SK-N-SH (cell line): ENCODE data around the gene EXOG. TPM values are rescaled to one million over a fixed set of nuclear protein-coding genes. Genes with fewer than 3 reads are reported as not detected.
A peak's percentile ranks its signal among the peaks of the same experiment; 100 is the strongest.

Source experiments
- CTCF ChIA-PET: fragments of 300-600, 350-600 bp; formaldehyde crosslinking; extraction: SDS; loops from one replicate; lab custom pipeline; 2021; lab: Yijun Ruan, JAX
- POLR2A ChIA-PET: fragments of 350-600 bp; sonication (Branson Sonifier 250); formaldehyde crosslinking; extraction: SDS; loops from one replicate; lab custom pipeline; 2020; ENCODE audit warnings: antibody characterized with exemption, inconsistent platforms; lab: Yijun Ruan, JAX
- DNase-seq: peaks from one replicate; pipeline ENCODE4 v3.0.0; 2012
- H2AFZ ChIP-seq: fragments of 200-600 bp; sonication (generic); 2 replicates; pipeline ENCODE4 v1.8.1; 2016; ENCODE audit warnings: antibody characterized with exemption, mild to moderate bottlenecking, low read depth
- H3F3A ChIP-seq: fragments of 200-600 bp; sonication (generic); replicated peaks from 2 replicates; pipeline ENCODE3; 2016; ENCODE audit warnings: antibody characterized with exemption, mild to moderate bottlenecking; ENCODE audit not compliant: insufficient read depth
- H3K27ac ChIP-seq, 2 experiments: fragments of 200-500 bp in 1 of 2; fragments of 200-600 bp in 1 of 2; sonication (Bioruptor generic) in 1 of 2; sonication (generic), shearing (Covaris generic) in 1 of 2; 2 replicates each; pipeline versions ENCODE4 v1.5.1 to v1.6.1; 2014 to 2016; ENCODE audit warnings: low read depth in 2 of 2, inconsistent platforms in 1 of 2, low read length in 1 of 2, mild to moderate bottlenecking in 1 of 2, mixed read lengths in 1 of 2
- H3K27me3 ChIP-seq: fragments of 200-600 bp; sonication (generic), shearing (Covaris generic); 2 replicates; pipeline ENCODE4 v1.6.1; 2016; ENCODE audit warnings: mixed run types; ENCODE audit not compliant: insufficient read depth
- H3K36me3 ChIP-seq, 2 experiments: fragments of 200-500 bp in 1 of 2; fragments of 200-600 bp in 1 of 2; sonication (Bioruptor generic) in 1 of 2; sonication (generic) in 1 of 2; replicated peaks in 1 of 2; 2 replicates each; pipeline versions ENCODE3 to v1.5.1; 2014 to 2016; ENCODE audit warnings: low read length in 1 of 2, mild to moderate bottlenecking in 1 of 2; ENCODE audit not compliant: insufficient read depth in 2 of 2, control insufficient read depth in 1 of 2
- H3K4me1 ChIP-seq, 2 experiments: fragments of 200-500 bp in 1 of 2; fragments of 200-600 bp in 1 of 2; sonication (Bioruptor generic) in 1 of 2; sonication (generic), shearing (Covaris generic) in 1 of 2; 2 replicates each; pipeline versions ENCODE4 v1.5.1 to v1.6.1; 2014 to 2016; ENCODE audit warnings: low read depth in 1 of 2, low read length in 1 of 2, mixed run types in 1 of 2; ENCODE audit not compliant: insufficient read depth in 2 of 2, control insufficient read depth in 1 of 2
- H3K4me2 ChIP-seq: fragments of 200-600 bp; sonication (generic), shearing (Covaris generic); 2 replicates; pipeline ENCODE4 v1.6.1; 2017; ENCODE audit warnings: mixed run types
- H3K4me3 ChIP-seq, 2 experiments: fragments of 200-500 bp in 1 of 2; fragments of 200-600 bp in 1 of 2; sonication (Bioruptor generic) in 1 of 2; sonication (generic), shearing (Covaris generic) in 1 of 2; 2 replicates each; pipeline versions ENCODE4 v1.5.1 to v1.8.1; 2014 to 2016; ENCODE audit warnings: low read depth in 2 of 2, inconsistent platforms in 1 of 2, low read length in 1 of 2, mild to moderate bottlenecking in 1 of 2, mixed read lengths in 1 of 2, moderate library complexity in 1 of 2
- H3K79me2 ChIP-seq: fragments of 200-600 bp; sonication (generic); 2 replicates; pipeline ENCODE4 v1.8.1; 2017; ENCODE audit warnings: mild to moderate bottlenecking; ENCODE audit not compliant: insufficient read depth
- H3K9ac ChIP-seq: fragments of 200-600 bp; sonication (generic); 2 replicates; pipeline ENCODE4 v1.6.1; 2017; ENCODE audit warnings: mixed run types
- H3K9me2 ChIP-seq: fragments of 200-600 bp; sonication (generic); 2 replicates; pipeline ENCODE4 v1.6.1; 2017; ENCODE audit warnings: mixed run types
- H3K9me3 ChIP-seq: fragments of 200-600 bp; sonication (generic); 2 replicates; pipeline ENCODE4 v1.6.1; 2017; ENCODE audit warnings: mixed run types, mild to moderate bottlenecking, moderate library complexity
- H4K20me1 ChIP-seq: fragments of 200-600 bp; sonication (generic); 2 replicates; pipeline ENCODE4 v1.6.1; 2017; ENCODE audit warnings: mild to moderate bottlenecking, mixed run types; ENCODE audit not compliant: insufficient read depth
- CHD2 ChIP-seq: fragments of 150-350 bp; IDR thresholded peaks from 2 replicates; pipeline ENCODE4 v1.6.1; 2018; ENCODE audit warnings: low read length; ENCODE audit not compliant: partially characterized antibody
- ELF1 ChIP-seq: IDR thresholded peaks from 2 replicates; pipeline ENCODE4 v1.4.0; 2012
- EZH2phosphoT487 ChIP-seq: fragments of 200-600 bp; sonication (generic); IDR thresholded peaks from 2 replicates; pipeline ENCODE4 v1.6.1; 2017; ENCODE audit warnings: low read depth, mixed run types, mild to moderate bottlenecking, antibody characterized with exemption, moderate library complexity, borderline replicate concordance
- FOSL2 ChIP-seq: IDR thresholded peaks from 2 replicates; pipeline ENCODE4 v1.4.0; 2012; ENCODE audit warnings: low read depth, mild to moderate bottlenecking, moderate library complexity, borderline replicate concordance
- FOXJ3 ChIP-seq: sonication (generic); formaldehyde crosslinking; IDR thresholded peaks from 2 replicates; pipeline ENCODE4 v1.5.1; 2020; ENCODE audit warnings: mild to moderate bottlenecking, missing genetic modification reagents
- FOXM1 ChIP-seq: IDR thresholded peaks from 2 replicates; pipeline ENCODE4 v1.4.0; 2012; ENCODE audit warnings: low read depth, mild to moderate bottlenecking
- GABPA ChIP-seq: IDR thresholded peaks from 2 replicates; pipeline ENCODE4 v1.4.0; 2012; ENCODE audit warnings: low read depth, mild to moderate bottlenecking
- GATA2 ChIP-seq: sonication (generic); formaldehyde crosslinking; IDR thresholded peaks from 2 replicates; pipeline ENCODE4 v1.5.0; 2020; ENCODE audit warnings: mild to moderate bottlenecking, missing genetic modification reagents
- JUND ChIP-seq: IDR thresholded peaks from 2 replicates; pipeline ENCODE4 v1.4.0; 2012
- NFIC ChIP-seq: IDR thresholded peaks from 2 replicates; pipeline ENCODE4 v1.4.0; 2012; ENCODE audit warnings: borderline replicate concordance
- NRF1 ChIP-seq: IDR thresholded peaks from 2 replicates; pipeline ENCODE4 v1.6.1; 2012; ENCODE audit warnings: low read depth, mild to moderate bottlenecking, low read length
- POLR2AphosphoS5 ChIP-seq: IDR thresholded peaks from 2 replicates; pipeline ENCODE4 v1.6.1; 2012; ENCODE audit warnings: low read depth, low read length
- RXRA ChIP-seq: IDR thresholded peaks from 2 replicates; pipeline ENCODE4 v1.4.0; 2012; ENCODE audit warnings: low read depth, mild to moderate bottlenecking, borderline replicate concordance
- SMC3 ChIP-seq: IDR thresholded peaks from 2 replicates; pipeline ENCODE4 v1.6.1; 2012; ENCODE audit warnings: low read depth, low read length, improper control_type of control experiment
- TCF12 ChIP-seq: IDR thresholded peaks from 2 replicates; pipeline ENCODE4 v1.4.0; 2012
- WGBS: methylation state at CpG from one replicate; pipeline ENCODE4 v1.1.6; 2017; ENCODE audit warnings: low lambda C conversion rate; 5-methylcytosine and 5-hydroxymethylcytosine counted together
- polyA plus RNA-seq, 3 experiments: library from polyadenylated mRNA; depleted of rRNA; stranded (reverse); fragments of >200 nt; gene quantifications; 2 replicates each; pipeline ENCODE4 v1.2.3, GENCODE V29; 2012
- TF ChIP-seq, protein P1 (sequence below): fragments of 150-350 bp; IDR thresholded peaks from 2 replicates; pipeline ENCODE4 v1.6.1; 2016; ENCODE audit warnings: mild to moderate bottlenecking, low read depth, low read length
- TF ChIP-seq, protein P2 (sequence below): IDR thresholded peaks from 2 replicates; pipeline ENCODE4 v1.4.0; 2012; ENCODE audit warnings: low read depth, borderline replicate concordance
- TF ChIP-seq, protein P3 (sequence below): fragments of 200-600 bp; sonication (generic); IDR thresholded peaks from 2 replicates; pipeline ENCODE4 v1.6.1; 2017; ENCODE audit warnings: antibody characterized with exemption, mild to moderate bottlenecking, moderate library complexity
- TF ChIP-seq, protein P4 (sequence below): IDR thresholded peaks from 2 replicates; pipeline ENCODE4; 2012
- TF ChIP-seq, protein P5 (sequence below): IDR thresholded peaks from 2 replicates; pipeline ENCODE4 v1.4.0; 2012; ENCODE audit warnings: low read depth

EXOG gene
- polyA plus RNA-seq, 1 of the 3 experiments (the other 2 are of a cell fraction) = 6.2 TPM

DNA sequence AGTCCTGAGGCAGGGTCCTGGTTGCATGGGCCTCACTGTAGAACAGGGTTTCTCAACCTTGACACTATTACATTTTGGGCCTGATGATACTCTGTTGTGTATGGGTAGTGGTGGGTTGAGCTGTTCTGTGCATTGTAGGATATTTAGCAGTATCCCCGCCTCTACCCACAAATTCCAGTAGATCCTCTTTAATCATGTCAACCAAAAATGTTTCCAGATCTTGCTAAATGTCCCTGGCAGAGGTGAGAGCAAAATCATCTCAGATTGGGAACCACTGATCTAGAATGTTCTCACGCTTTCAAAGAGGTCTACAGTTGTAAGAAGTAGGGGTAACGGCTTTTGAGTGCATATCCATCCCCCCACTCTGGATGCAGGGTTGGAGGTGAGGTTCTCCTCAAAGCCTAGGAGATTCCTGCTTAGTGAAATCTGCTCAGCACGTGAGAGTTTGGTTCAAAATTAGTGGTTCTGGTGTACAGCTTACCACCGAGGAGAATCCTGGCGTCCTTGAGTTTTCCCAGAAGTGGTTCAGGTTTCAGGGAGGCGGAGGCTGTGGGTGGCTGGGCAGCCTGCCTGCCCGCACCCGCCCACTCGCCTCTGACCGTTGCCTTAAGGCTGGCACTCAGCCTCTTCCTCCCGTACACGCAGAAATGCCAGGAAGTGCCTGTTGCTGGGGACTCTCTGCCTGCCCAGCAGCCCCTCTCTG, 37.2 kb upstream of the EXOG start:
- CTCF ChIA-PET = interaction anchor here (1.2 to 1.6 kb wide), 2 partner anchors 37 to 113 kb away, joined by 4 read pairs; partner anchors contain the start of gene EXOG
- Histone ChIP-seq H2AFZ (no peak overlapping the region), H3K9ac (no peak overlapping the region), H3K36me3 (no peaks in the 10 kb centered on the region), H3K4me1 (peaks cover 0 to 29% of the 10 kb centered on the region in 2 experiments; a peak in 2 of 4 replicates), H3K9me3 (no peaks in the 10 kb centered on the region), H3K79me2 (peaks cover 61% of the 10 kb centered on the region), H4K20me1 (peaks cover 27% of the 10 kb centered on the region), H3K27ac (peak overlapping the region in 1 of 2 experiments; percentile 28; a peak in 2 of 4 replicates), H3K27me3 (no peaks in the 10 kb centered on the region), H3K4me2 (peak overlapping the region; percentile 23; the same call in 1 of the 2 replicates), H3F3A (no peaks in the 10 kb centered on the region), H3K9me2 (no peaks in the 10 kb centered on the region), H3K4me3 (no peak overlapping the region)
- POLR2A ChIA-PET = no interaction called here
- TF ChIP-seq FOXJ3 (CRISPR knock-in tag) (no peak), TCF12 (peak; percentile 31; the same call in 1 of the 2 replicates), NFIC (0 out of 2 replicates have a peak, but pooled peaks have one; percentile 18)
- 64% methylated on average over 12 of the region's 13 CpGs for WGBS
- DNase-seq = peak; percentile 39

DNA sequence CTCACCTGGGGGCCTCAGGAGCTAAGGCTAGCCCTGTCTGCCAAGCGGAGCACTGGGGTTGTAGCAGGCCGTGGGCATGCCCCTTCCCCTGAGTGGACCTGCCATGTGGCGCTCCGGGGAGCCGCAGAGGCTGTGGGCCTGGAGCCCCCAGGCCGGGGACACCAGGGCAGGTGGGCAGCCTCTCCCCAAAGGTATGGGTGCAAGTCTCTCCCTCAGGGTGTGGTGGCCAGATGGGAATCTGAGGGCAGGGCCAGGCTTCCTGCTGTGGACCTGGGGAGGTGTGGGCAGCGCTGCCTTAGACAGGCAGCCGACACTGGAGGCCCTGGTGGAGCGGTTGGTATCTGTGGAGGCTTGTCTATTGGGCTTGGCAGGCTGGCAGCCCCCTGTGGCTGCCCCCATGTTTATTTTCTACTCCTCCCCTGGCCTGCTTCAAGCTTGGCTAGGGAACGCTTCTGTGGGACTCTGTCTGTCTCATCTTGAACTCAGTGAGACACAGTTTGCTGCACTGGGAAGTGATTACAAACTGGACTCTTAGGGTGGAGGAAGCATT, 36.6 kb upstream of the EXOG start:
- H3K9me2 ChIP-seq = no peaks in the 10 kb centered on the region
- no peak overlapping the region for H3K4me3 ChIP-seq
- H3K4me2 ChIP-seq = peak overlapping the region; percentile 23; the same call in 1 of the 2 replicates
- H3K27ac ChIP-seq = peak overlapping the region in 1 of 2 experiments; percentile 28; a peak in 1 of 4 replicates
- no peak for TF ChIP-seq GATA2 (CRISPR knock-in tag)
- no peak for TF ChIP-seq GABPA
- TF ChIP-seq, protein P1, sequence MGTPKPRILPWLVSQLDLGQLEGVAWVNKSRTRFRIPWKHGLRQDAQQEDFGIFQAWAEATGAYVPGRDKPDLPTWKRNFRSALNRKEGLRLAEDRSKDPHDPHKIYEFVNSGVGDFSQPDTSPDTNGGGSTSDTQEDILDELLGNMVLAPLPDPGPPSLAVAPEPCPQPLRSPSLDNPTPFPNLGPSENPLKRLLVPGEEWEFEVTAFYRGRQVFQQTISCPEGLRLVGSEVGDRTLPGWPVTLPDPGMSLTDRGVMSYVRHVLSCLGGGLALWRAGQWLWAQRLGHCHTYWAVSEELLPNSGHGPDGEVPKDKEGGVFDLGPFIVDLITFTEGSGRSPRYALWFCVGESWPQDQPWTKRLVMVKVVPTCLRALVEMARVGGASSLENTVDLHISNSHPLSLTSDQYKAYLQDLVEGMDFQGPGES = no peak
- TF ChIP-seq RXRA = no peak
- TF ChIP-seq ELF1 = no peak
- no peak for TF ChIP-seq EZH2phosphoT487
- TF ChIP-seq, protein P2, sequence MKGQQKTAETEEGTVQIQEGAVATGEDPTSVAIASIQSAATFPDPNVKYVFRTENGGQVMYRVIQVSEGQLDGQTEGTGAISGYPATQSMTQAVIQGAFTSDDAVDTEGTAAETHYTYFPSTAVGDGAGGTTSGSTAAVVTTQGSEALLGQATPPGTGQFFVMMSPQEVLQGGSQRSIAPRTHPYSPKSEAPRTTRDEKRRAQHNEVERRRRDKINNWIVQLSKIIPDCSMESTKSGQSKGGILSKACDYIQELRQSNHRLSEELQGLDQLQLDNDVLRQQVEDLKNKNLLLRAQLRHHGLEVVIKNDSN = no peak
- no peak for TF ChIP-seq CHD2
- no peak for TF ChIP-seq JUND
- TF ChIP-seq, protein P3, sequence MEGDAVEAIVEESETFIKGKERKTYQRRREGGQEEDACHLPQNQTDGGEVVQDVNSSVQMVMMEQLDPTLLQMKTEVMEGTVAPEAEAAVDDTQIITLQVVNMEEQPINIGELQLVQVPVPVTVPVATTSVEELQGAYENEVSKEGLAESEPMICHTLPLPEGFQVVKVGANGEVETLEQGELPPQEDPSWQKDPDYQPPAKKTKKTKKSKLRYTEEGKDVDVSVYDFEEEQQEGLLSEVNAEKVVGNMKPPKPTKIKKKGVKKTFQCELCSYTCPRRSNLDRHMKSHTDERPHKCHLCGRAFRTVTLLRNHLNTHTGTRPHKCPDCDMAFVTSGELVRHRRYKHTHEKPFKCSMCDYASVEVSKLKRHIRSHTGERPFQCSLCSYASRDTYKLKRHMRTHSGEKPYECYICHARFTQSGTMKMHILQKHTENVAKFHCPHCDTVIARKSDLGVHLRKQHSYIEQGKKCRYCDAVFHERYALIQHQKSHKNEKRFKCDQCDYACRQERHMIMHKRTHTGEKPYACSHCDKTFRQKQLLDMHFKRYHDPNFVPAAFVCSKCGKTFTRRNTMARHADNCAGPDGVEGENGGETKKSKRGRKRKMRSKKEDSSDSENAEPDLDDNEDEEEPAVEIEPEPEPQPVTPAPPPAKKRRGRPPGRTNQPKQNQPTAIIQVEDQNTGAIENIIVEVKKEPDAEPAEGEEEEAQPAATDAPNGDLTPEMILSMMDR = no peak
- TF ChIP-seq POLR2AphosphoS5 = no peak
- no peak for TF ChIP-seq NRF1
- TF ChIP-seq, protein P4, sequence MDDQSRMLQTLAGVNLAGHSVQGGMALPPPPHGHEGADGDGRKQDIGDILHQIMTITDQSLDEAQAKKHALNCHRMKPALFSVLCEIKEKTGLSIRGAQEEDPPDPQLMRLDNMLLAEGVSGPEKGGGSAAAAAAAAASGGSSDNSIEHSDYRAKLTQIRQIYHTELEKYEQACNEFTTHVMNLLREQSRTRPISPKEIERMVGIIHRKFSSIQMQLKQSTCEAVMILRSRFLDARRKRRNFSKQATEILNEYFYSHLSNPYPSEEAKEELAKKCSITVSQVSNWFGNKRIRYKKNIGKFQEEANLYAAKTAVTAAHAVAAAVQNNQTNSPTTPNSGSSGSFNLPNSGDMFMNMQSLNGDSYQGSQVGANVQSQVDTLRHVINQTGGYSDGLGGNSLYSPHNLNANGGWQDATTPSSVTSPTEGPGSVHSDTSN = no peak
- TF ChIP-seq FOXM1 = no peak
- TF ChIP-seq FOSL2 = no peak
- no peak for TF ChIP-seq FOXJ3 (CRISPR knock-in tag)
- no peak for TF ChIP-seq SMC3
- TF ChIP-seq, protein P5, sequence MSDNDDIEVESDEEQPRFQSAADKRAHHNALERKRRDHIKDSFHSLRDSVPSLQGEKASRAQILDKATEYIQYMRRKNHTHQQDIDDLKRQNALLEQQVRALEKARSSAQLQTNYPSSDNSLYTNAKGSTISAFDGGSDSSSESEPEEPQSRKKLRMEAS = no peak
- H2AFZ ChIP-seq = no peak overlapping the region
- ChIA-PET POLR2A (no interaction called here), CTCF (no interaction called here)
- no peaks in the 10 kb centered on the region for H3K27me3 ChIP-seq
- 95% methylated on average over 4 of the region's 10 CpGs for WGBS
- H3K36me3 ChIP-seq = no peaks in the 10 kb centered on the region
- peaks cover 0 to 29% of the 10 kb centered on the region in 2 experiments; a peak in 2 of 4 replicates for H3K4me1 ChIP-seq
- no peaks in the 10 kb centered on the region for H3K9me3 ChIP-seq
- DNase-seq = no peak
- H4K20me1 ChIP-seq = peaks cover 27% of the 10 kb centered on the region
- H3F3A ChIP-seq = no peaks in the 10 kb centered on the region
- no peak overlapping the region for H3K9ac ChIP-seq
- peaks cover 64% of the 10 kb centered on the region for H3K79me2 ChIP-seq
